CD4-positive, alpha-beta T cell (primary cell): ENCODE results near the gene CFAP299. TPM values are rescaled to one million over a fixed set of nuclear protein-coding genes. Genes with fewer than 3 reads are reported as not detected.

ENCODE experiments used
- ATAC-seq: fragments of 200-7000 bp; cut with Tn5 transposase; one replicate; pipeline ENCODE4 v1.10.0; 2022; ENCODE audit warnings: mild to moderate bottlenecking; ENCODE audit not compliant: poor library complexity
- CTCF ChIA-PET: fragments of 350-600 bp; sonication (Branson Sonifier 250); formaldehyde crosslinking; loops from one replicate; lab custom pipeline; 2021; ENCODE audit warnings: antibody characterized with exemption, inconsistent platforms; lab: Charles Lee
- POLR2A ChIA-PET: fragments of 350-600 bp; sonication (Branson Sonifier 250); formaldehyde crosslinking; loops from one replicate; lab custom pipeline; 2021; ENCODE audit warnings: antibody characterized with exemption, inconsistent platforms; lab: Charles Lee
- DNase-seq, 14 experiments: peaks; one replicate each; pipeline ENCODE4 v3.0.0-alpha.2; 2013 to 2020; ENCODE audit warnings: mixed read lengths in 2 of 14
- H3K27ac ChIP-seq, 2 donors: one replicate each; pipeline versions ENCODE4 v1.5.1 to v1.7.0; 2013; ENCODE audit warnings: low read length in 2 of 2, low read depth in 1 of 2, mild to moderate bottlenecking in 1 of 2
- H3K27me3 ChIP-seq, 2 experiments: 1 replicate in 1 of 2; 2 replicates in 1 of 2; pipeline versions ENCODE4 v1.6.1 to v1.7.0; 2013; ENCODE audit warnings: low read length in 2 of 2, control low read depth in 1 of 2, mild to moderate bottlenecking in 1 of 2, moderate library complexity in 1 of 2; ENCODE audit not compliant: insufficient read depth in 2 of 2, control insufficient read depth in 1 of 2
- H3K36me3 ChIP-seq: one replicate; pipeline ENCODE4 v1.6.1; 2013; ENCODE audit warnings: low read length, control low read depth; ENCODE audit not compliant: insufficient read depth
- H3K4me1 ChIP-seq: one replicate; pipeline ENCODE4 v1.6.1; 2013; ENCODE audit warnings: low read length, control low read depth; ENCODE audit not compliant: insufficient read depth
- H3K4me3 ChIP-seq: one replicate; pipeline ENCODE4 v1.5.1; 2013; ENCODE audit warnings: mild to moderate bottlenecking, low read length, moderate library complexity
- H3K9me3 ChIP-seq, 2 experiments: 1 replicate in 1 of 2; 2 replicates in 1 of 2; pipeline versions ENCODE4 v1.6.1 to v1.7.0; 2013; ENCODE audit warnings: low read length in 2 of 2, mild to moderate bottlenecking in 2 of 2, control low read depth in 1 of 2, moderate library complexity in 1 of 2; ENCODE audit not compliant: control insufficient read depth in 1 of 2, insufficient read depth in 1 of 2
- H3K27ac Mint-ChIP-seq: one replicate; pipeline ENCODE4 v1.8.0; 2020; ENCODE audit warnings: mixed read lengths
- H3K27me3 Mint-ChIP-seq: one replicate; pipeline ENCODE4 v1.8.0; 2021; ENCODE audit warnings: mixed read lengths
- H3K36me3 Mint-ChIP-seq: one replicate; pipeline ENCODE4 v1.8.0; 2021; ENCODE audit warnings: low read depth, mixed read lengths
- H3K4me1 Mint-ChIP-seq: one replicate; pipeline ENCODE4 v1.8.0; 2021; ENCODE audit warnings: low read depth, mixed read lengths
- H3K4me3 Mint-ChIP-seq: one replicate; pipeline ENCODE4 v1.8.0; 2020; ENCODE audit warnings: mild to moderate bottlenecking, mixed read lengths
- H3K9me3 Mint-ChIP-seq: one replicate; pipeline ENCODE4 v1.8.0; 2020; ENCODE audit warnings: mixed read lengths
- intact Hi-C, 2 experiments: fragments of 100-400 bp; cut with DNase I in 1 of 2; cut with micrococcal nuclease in 1 of 2; formaldehyde crosslinking; loops; one replicate each; pipeline versions ENCODE4 v1.15.1 to v1.9.0; 2023 to 2025; cut with DNase I, micrococcal nuclease
- total RNA-seq, 174 experiments: library from RNA in 2 of 174; stranded (reverse) in 2 of 174; gene quantifications; one replicate each; pipeline ENCODE4 v1.2.3 and lab custom pipeline; 2021 to 2026
- TF ChIP-seq, protein P1 (sequence below): fragments of 200-600 bp; IDR thresholded peaks from one replicate; pipeline ENCODE4 v1.8.0; 2022; ENCODE audit warnings: antibody characterized with exemption, mild to moderate bottlenecking

CFAP299 gene
- total RNA-seq, 2 experiments from 2014 or later: not detected

GRCh38 chr4:80407246-80407645, 71.7 kb downstream of the CFAP299 start:
- ATAC-seq: no peak
- ChIA-PET CTCF (no interaction called here), POLR2A (no interaction called here)
- Mint-ChIP-seq H3K4me1 (no peaks in the 10 kb centered on the region), H3K27ac (no peak overlapping the region), H3K4me3 (no peak overlapping the region), H3K27me3 (peaks cover 4% of the 10 kb centered on the region), H3K9me3 (peaks cover 3% of the 10 kb centered on the region), H3K36me3 (no peaks in the 10 kb centered on the region)
- H3K27ac ChIP-seq: no peak overlapping the region
- no peaks in the 10 kb centered on the region for H3K9me3 ChIP-seq
- no peaks in the 10 kb centered on the region for H3K4me1 ChIP-seq
- TF ChIP-seq, protein P1, sequence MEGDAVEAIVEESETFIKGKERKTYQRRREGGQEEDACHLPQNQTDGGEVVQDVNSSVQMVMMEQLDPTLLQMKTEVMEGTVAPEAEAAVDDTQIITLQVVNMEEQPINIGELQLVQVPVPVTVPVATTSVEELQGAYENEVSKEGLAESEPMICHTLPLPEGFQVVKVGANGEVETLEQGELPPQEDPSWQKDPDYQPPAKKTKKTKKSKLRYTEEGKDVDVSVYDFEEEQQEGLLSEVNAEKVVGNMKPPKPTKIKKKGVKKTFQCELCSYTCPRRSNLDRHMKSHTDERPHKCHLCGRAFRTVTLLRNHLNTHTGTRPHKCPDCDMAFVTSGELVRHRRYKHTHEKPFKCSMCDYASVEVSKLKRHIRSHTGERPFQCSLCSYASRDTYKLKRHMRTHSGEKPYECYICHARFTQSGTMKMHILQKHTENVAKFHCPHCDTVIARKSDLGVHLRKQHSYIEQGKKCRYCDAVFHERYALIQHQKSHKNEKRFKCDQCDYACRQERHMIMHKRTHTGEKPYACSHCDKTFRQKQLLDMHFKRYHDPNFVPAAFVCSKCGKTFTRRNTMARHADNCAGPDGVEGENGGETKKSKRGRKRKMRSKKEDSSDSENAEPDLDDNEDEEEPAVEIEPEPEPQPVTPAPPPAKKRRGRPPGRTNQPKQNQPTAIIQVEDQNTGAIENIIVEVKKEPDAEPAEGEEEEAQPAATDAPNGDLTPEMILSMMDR: no peak
- H3K4me3 ChIP-seq: no peak overlapping the region
- intact Hi-C loops: no loop called here
- DNase-seq: no peak
- H3K27me3 ChIP-seq: no peaks in the 10 kb centered on the region
- H3K36me3 ChIP-seq: no peaks in the 10 kb centered on the region

GRCh38 chr4:80409809-80410208, 74.3 kb downstream of the CFAP299 start:
- TF ChIP-seq, protein P1: no peak
- no peaks in the 10 kb centered on the region for H3K27me3 ChIP-seq
- ChIA-PET POLR2A (no interaction called here), CTCF (interaction anchor here (0.5 kb wide), 1 partner anchor 459 kb away, joined by 3 read pairs; no protein-coding TSS in a partner anchor)
- H3K27ac ChIP-seq: no peak overlapping the region
- H3K9me3 ChIP-seq: no peaks in the 10 kb centered on the region
- no peak for ATAC-seq
- no peak overlapping the region for H3K4me3 Mint-ChIP-seq
- H3K9me3 Mint-ChIP-seq: no peaks in the 10 kb centered on the region
- H3K36me3 Mint-ChIP-seq: no peaks in the 10 kb centered on the region
- intact Hi-C loops: no loop called here
- no peaks in the 10 kb centered on the region for H3K36me3 ChIP-seq
- no peaks in the 10 kb centered on the region for H3K4me1 ChIP-seq
- no peak overlapping the region for H3K4me3 ChIP-seq
- no peak overlapping the region for H3K27ac Mint-ChIP-seq
- no peaks in the 10 kb centered on the region for H3K4me1 Mint-ChIP-seq
- peaks cover 4% of the 10 kb centered on the region for H3K27me3 Mint-ChIP-seq
- DNase-seq: no peak

- Histone ChIP-seq H3K9me3 (no peaks in the 10 kb centered on the region), H3K27ac (no peak overlapping the region), H3K4me1 (no peaks in the 10 kb centered on the region), H3K27me3 (no peaks in the 10 kb centered on the region), H3K36me3 (no peaks in the 10 kb centered on the region), H3K4me3 (no peak overlapping the region)
- CTCF ChIA-PET: no interaction called here
- peaks cover 4% of the 10 kb centered on the region for H3K27me3 Mint-ChIP-seq
- H3K4me1 Mint-ChIP-seq: no peaks in the 10 kb centered on the region
- H3K4me3 Mint-ChIP-seq: no peak overlapping the region
- intact Hi-C loops: no loop called here
- H3K36me3 Mint-ChIP-seq: no peaks in the 10 kb centered on the region
- ATAC-seq: no peak
- TF ChIP-seq, protein P1: no peak
- H3K27ac Mint-ChIP-seq: no peak overlapping the region
- no peaks in the 10 kb centered on the region for H3K9me3 Mint-ChIP-seq
- POLR2A ChIA-PET: no interaction called here
- DNase-seq: no peak
Measured at GRCh38 chr4:80412322-80412721, 76.8 kb downstream of the CFAP299 start.
